GM12801 (cell line): ENCODE measurements around the gene AQR.

Source experiments
- TF ChIP-seq, protein P1 (sequence below): IDR thresholded peaks from one replicate; pipeline ENCODE4 v1.5.1; 2011; ENCODE audit warnings: control low read depth; ENCODE audit not compliant: insufficient read length; ENCODE audit errors: extremely low read depth

Gene AQR

DNA sequence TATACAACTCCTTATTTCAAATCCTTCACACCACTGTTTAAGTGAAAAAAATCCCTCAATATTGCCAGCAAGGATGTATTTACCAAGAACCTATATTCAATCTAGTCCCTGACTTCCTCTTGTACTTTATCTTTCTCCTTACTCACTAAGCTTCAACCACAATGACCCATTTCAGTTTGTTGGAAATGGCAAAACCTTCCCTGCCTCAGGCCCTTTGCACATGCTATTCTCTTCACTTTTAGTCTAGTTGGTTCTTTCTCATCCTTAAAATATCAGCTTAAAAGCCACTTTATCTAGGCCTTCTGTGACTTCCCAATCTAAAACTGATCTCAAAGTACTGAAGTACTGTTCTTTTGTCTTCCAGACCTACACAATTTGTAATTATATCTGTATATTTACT, 92.9 kb downstream of the AQR start:
- TF ChIP-seq, protein P1, sequence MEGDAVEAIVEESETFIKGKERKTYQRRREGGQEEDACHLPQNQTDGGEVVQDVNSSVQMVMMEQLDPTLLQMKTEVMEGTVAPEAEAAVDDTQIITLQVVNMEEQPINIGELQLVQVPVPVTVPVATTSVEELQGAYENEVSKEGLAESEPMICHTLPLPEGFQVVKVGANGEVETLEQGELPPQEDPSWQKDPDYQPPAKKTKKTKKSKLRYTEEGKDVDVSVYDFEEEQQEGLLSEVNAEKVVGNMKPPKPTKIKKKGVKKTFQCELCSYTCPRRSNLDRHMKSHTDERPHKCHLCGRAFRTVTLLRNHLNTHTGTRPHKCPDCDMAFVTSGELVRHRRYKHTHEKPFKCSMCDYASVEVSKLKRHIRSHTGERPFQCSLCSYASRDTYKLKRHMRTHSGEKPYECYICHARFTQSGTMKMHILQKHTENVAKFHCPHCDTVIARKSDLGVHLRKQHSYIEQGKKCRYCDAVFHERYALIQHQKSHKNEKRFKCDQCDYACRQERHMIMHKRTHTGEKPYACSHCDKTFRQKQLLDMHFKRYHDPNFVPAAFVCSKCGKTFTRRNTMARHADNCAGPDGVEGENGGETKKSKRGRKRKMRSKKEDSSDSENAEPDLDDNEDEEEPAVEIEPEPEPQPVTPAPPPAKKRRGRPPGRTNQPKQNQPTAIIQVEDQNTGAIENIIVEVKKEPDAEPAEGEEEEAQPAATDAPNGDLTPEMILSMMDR, result no peak

GRCh38 chr15:34869110-34869509, 100.4 kb downstream of the AQR start:
- TF ChIP-seq, protein P1, result no peak

DNA sequence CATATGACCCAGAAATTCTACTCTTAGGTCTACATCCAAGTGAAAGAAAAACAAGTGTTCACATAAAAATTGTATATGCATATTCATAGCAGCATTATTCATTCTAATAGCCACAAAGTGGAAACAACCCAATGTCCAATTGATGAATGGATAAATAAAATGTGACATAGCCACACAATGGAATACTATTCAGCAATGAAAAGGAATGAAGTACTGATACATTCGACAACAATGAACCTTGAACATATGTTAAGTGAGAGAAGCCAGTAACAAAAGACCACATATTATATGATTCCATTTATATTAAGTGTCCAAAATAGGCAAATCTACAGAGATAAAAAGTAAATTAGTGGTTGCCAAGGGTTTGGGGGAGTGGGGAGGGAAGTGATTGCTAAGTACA, 104.0 kb downstream of the AQR start:
- TF ChIP-seq, protein P1, result no peak

- TF ChIP-seq, protein P1, result no peak
Measured at GRCh38 chr15:34861214-34861613, 108.3 kb downstream of the AQR start.

GRCh38 chr15:34855893-34856292, 113.6 kb downstream of the AQR start:
- TF ChIP-seq, protein P1, result no peak

- TF ChIP-seq, protein P1, result no peak
Measured at GRCh38 chr15:34855413-34855812, 114.1 kb downstream of the AQR start.

DNA sequence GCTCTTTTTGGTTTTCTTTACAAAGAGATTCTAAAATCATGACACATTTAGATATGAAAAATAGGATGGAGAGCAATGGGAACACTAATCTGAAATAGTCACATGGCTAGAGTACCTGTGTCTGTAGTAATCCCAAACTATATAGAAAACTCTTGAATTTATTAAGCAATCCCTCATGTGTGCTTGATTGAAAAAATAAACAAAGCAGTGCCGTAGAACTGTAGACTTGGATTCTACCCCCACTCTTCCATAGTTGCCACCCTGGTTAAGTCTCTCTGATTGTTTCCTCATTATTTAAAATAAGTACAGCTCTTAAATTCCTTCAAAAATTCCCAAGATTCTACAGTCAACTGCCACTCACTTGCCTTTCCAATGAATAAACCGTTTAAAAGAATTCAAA, 115.3 kb downstream of the AQR start:
- TF ChIP-seq, protein P1, result no peak

GRCh38 chr15:34853001-34853758, 116.4 kb downstream of the AQR start:
- TF ChIP-seq, protein P1, result no peak
